HepG2 (cell line): Measurements from ENCODE around the gene SPHK1. TPM values are rescaled to one million over a fixed set of nuclear protein-coding genes. Genes with fewer than 3 reads are reported as not detected.

Source experiments
- GATA4 ChIP-seq: sonication (generic); IDR thresholded peaks from 2 replicates; pipeline ENCODE4 v1.6.1; 2016; ENCODE audit warnings: antibody characterized with exemption, low read depth, borderline replicate concordance
- HMGXB4 ChIP-seq, 2 experiments: sonication (generic) in 1 of 2; formaldehyde crosslinking in 1 of 2; IDR thresholded peaks; 2 replicates each; pipeline versions ENCODE4 v1.4.0 to v1.6.1; 2018 to 2020; ENCODE audit warnings: missing genetic modification reagents in 2 of 2, borderline replicate concordance in 1 of 2, low read depth in 1 of 2, mild to moderate bottlenecking in 1 of 2, missing biosample characterization in 1 of 2
- KDM1A ChIP-seq: IDR thresholded peaks from 2 replicates; pipeline ENCODE4 v1.6.1; 2016; ENCODE audit warnings: missing compliant biosample characterization
- MYNN ChIP-seq: sonication (generic); formaldehyde crosslinking; IDR thresholded peaks from 2 replicates; pipeline ENCODE4 v1.4.0; 2020; ENCODE audit warnings: mild to moderate bottlenecking, low read depth, missing genetic modification reagents
- SNAPC4 ChIP-seq: sonication (generic); formaldehyde crosslinking; IDR thresholded peaks from 2 replicates; pipeline ENCODE4 v1.4.0; 2020; ENCODE audit warnings: mild to moderate bottlenecking, missing genetic modification reagents
- SYNCRIP ChIP-seq: fragments of 200-400 bp; formaldehyde crosslinking; IDR thresholded peaks from 2 replicates; pipeline ENCODE4 v1.6.1; 2018; ENCODE audit warnings: mild to moderate bottlenecking, low read depth, low read length; ENCODE audit not compliant: insufficient read depth
- TEAD3 ChIP-seq: optimal IDR thresholded peaks from 2 replicates; pipeline ENCODE3; 2016; ENCODE audit warnings: borderline replicate concordance
- TIGD3 ChIP-seq: sonication (generic); formaldehyde crosslinking; IDR thresholded peaks from 2 replicates; pipeline ENCODE4 v1.5.1; 2020; ENCODE audit warnings: mild to moderate bottlenecking, missing genetic modification reagents, borderline replicate concordance
- ZC3H4 ChIP-seq: sonication (generic); formaldehyde crosslinking; IDR thresholded peaks from 2 replicates; pipeline ENCODE4 v1.4.0; 2020; ENCODE audit warnings: missing genetic modification reagents, borderline replicate concordance
- ZNF441 ChIP-seq: sonication (generic); formaldehyde crosslinking; IDR thresholded peaks from 2 replicates; pipeline ENCODE4 v1.7.0; 2021; ENCODE audit warnings: missing genetic modification reagents, borderline replicate concordance
- ZNF513 ChIP-seq: sonication (generic); formaldehyde crosslinking; conservative IDR thresholded peaks from 2 replicates; pipeline ENCODE4 v1.5.0; 2020; ENCODE audit warnings: missing genetic modification reagents
- ZNF609 ChIP-seq: sonication (generic); formaldehyde crosslinking; IDR thresholded peaks from 2 replicates; pipeline ENCODE4 v1.4.0; 2020; ENCODE audit warnings: mild to moderate bottlenecking, missing genetic modification reagents, borderline replicate concordance
- ZSCAN30 ChIP-seq: sonication (generic); formaldehyde crosslinking; IDR thresholded peaks from 2 replicates; pipeline ENCODE4 v1.5.0; 2020; ENCODE audit warnings: mild to moderate bottlenecking, missing genetic modification reagents
- polyA plus RNA-seq, 8 experiments: library from polyadenylated mRNA; depleted of rRNA in 3 of 8; stranded (reverse) in 7 of 8; unstranded in 1 of 8; fragments of >200 nt; fragmentation: Illumina TruSeq in 4 of 8; extraction: Trizol in 4 of 8; gene quantifications; 2 replicates each; pipeline versions ENCODE4 v1.2.1 to v1.2.3, GENCODE V29; 2011 to 2016; ENCODE audit warnings: low read depth in 4 of 8, missing spikeins in 1 of 8, mixed read lengths in 1 of 8; ENCODE audit not compliant: insufficient read depth in 1 of 8
- total RNA-seq, 5 experiments: library from RNA; depleted of rRNA; stranded (reverse); fragments of >200 nt; fragmentation: Illumina TruSeq; extraction: Trizol; gene quantifications; 2 replicates each; pipeline ENCODE4 v1.2.3, GENCODE V29; 2016; ENCODE audit warnings: low read depth in 1 of 5

The SPHK1 gene
- total and polyA plus RNA-seq, 2 of the 13 experiments (the other 11 are each of a cell fraction or from before 2014, with no cell fraction given), result 129 to 160 TPM

GRCh38 chr17:76357597-76358158, 26.7 kb upstream of the SPHK1 start (continued):
- TF ChIP-seq ZNF609 (no peak), ZSCAN30 (CRISPR knock-in tag) (no peak), ZNF513 (CRISPR knock-in tag) (no peak), TEAD3 (CRISPR knock-in tag) (peak; percentile 6), SNAPC4 (CRISPR knock-in tag) (peak; percentile 99), KDM1A (CRISPR knock-in tag) (0 out of 2 replicates have a peak, but pooled peaks have one; percentile 21), GATA4 (peak; percentile 87), ZC3H4 (CRISPR knock-in tag) (peak; percentile 94), HMGXB4 (CRISPR knock-in tag; IDR thresholded peaks at IDR 0.05; ENCODE audit: borderline replicate concordance in 1 of 2, low read depth in 1 of 2) (peak in 1 of 2 experiments; percentile 21; a peak in 1 of 4 replicates), MYNN (0 out of 2 replicates have a peak, but pooled peaks have one; percentile 64), ZNF441 (peak; percentile 57; the same call in 1 of the 2 replicates), TIGD3 (CRISPR knock-in tag) (no peak), SYNCRIP (no peak)
